ENCODE results near the gene CCDC134. TPM values are rescaled to one million over a fixed set of nuclear protein-coding genes. Genes with fewer than 3 reads are reported as not detected.

The CCDC134 gene
- total RNA-seq, 1 donor from 2014 or later, result 24.2 TPM

- no peaks in the 10 kb centered on the region for H3K36me3 Mint-ChIP-seq (ENCODE audit: insufficient read depth)
- H3K9me3 Mint-ChIP-seq (ENCODE audit: low read depth), result no peaks in the 10 kb centered on the region
- no peaks in the 10 kb centered on the region for H3K27me3 Mint-ChIP-seq
- no peak for TF ChIP-seq CTCF (IDR thresholded peaks at IDR 0.05; ENCODE audit: unreplicated experiment)
- H3K4me3 Mint-ChIP-seq (ENCODE audit: low read depth), result no peak overlapping the region
- H3K4me1 Mint-ChIP-seq (ENCODE audit: low read depth), result peaks cover 11% of the 10 kb centered on the region
- peak overlapping the region; percentile 69 for H3K27ac Mint-ChIP-seq
- DNase-seq (ENCODE audit: low spot score, unreplicated experiment), result no peak
Measured at GRCh38 chr22:41828516-41828915, 28.0 kb downstream of the CCDC134 start.

- Mint-ChIP-seq H3K27ac (peak overlapping the region; percentile 50), H3K9me3 (ENCODE audit: low read depth) (no peaks in the 10 kb centered on the region), H3K4me1 (ENCODE audit: low read depth) (peaks cover 19% of the 10 kb centered on the region), H3K36me3 (ENCODE audit: insufficient read depth) (no peaks in the 10 kb centered on the region), H3K27me3 (no peaks in the 10 kb centered on the region), H3K4me3 (ENCODE audit: low read depth) (no peak overlapping the region)
- DNase-seq (ENCODE audit: low spot score, unreplicated experiment), result no peak
- TF ChIP-seq CTCF (IDR thresholded peaks at IDR 0.05; ENCODE audit: unreplicated experiment), result no peak
Measured at GRCh38 chr22:41830174-41830573, 29.7 kb downstream of the CCDC134 start.

GRCh38 chr22:41831383-41831782 is 30.9 kb downstream of the CCDC134 start:
- no peaks in the 10 kb centered on the region for H3K9me3 Mint-ChIP-seq (ENCODE audit: low read depth)
- H3K27me3 Mint-ChIP-seq, result no peaks in the 10 kb centered on the region
- DNase-seq (ENCODE audit: low spot score, unreplicated experiment), result no peak
- H3K4me3 Mint-ChIP-seq (ENCODE audit: low read depth), result peak overlapping the region; percentile 85
- H3K27ac Mint-ChIP-seq, result peak overlapping the region; percentile 98
- peaks cover 6% of the 10 kb centered on the region for H3K36me3 Mint-ChIP-seq (ENCODE audit: insufficient read depth)
- TF ChIP-seq CTCF (IDR thresholded peaks at IDR 0.05; ENCODE audit: unreplicated experiment), result no peak
- H3K4me1 Mint-ChIP-seq (ENCODE audit: low read depth), result peaks cover 22% of the 10 kb centered on the region

GRCh38 chr22:41831828-41832552 is 31.5 kb downstream of the CCDC134 start:
- H3K4me3 Mint-ChIP-seq (ENCODE audit: low read depth), result peak overlapping the region; percentile 85
- peak overlapping the region; percentile 98 for H3K27ac Mint-ChIP-seq
- H3K27me3 Mint-ChIP-seq, result no peaks in the 10 kb centered on the region
- no peak for TF ChIP-seq CTCF (IDR thresholded peaks at IDR 0.05; ENCODE audit: unreplicated experiment)
- peaks cover 24% of the 10 kb centered on the region for H3K4me1 Mint-ChIP-seq (ENCODE audit: low read depth)
- H3K36me3 Mint-ChIP-seq (ENCODE audit: insufficient read depth), result peaks cover 12% of the 10 kb centered on the region
- DNase-seq (ENCODE audit: low spot score, unreplicated experiment), result no peak
- H3K9me3 Mint-ChIP-seq (ENCODE audit: low read depth), result no peaks in the 10 kb centered on the region

GRCh38 chr22:41832553-41833368 is 32.3 kb downstream of the CCDC134 start, which contains the start of gene SREBF2:
Gene SREBF2, plus strand, starts transcription at chr22:41833105. Its CDS starts 166 bp downstream, at chr22:41833271.
- no peaks in the 10 kb centered on the region for H3K9me3 Mint-ChIP-seq (ENCODE audit: low read depth)
- peaks cover 24% of the 10 kb centered on the region for H3K4me1 Mint-ChIP-seq (ENCODE audit: low read depth)
- TF ChIP-seq CTCF (IDR thresholded peaks at IDR 0.05; ENCODE audit: unreplicated experiment), result no peak
- no peaks in the 10 kb centered on the region for H3K27me3 Mint-ChIP-seq
- DNase-seq (ENCODE audit: low spot score, unreplicated experiment), result peak; percentile 98
- peak within 1 kb of the TSS; percentile 98 for H3K27ac Mint-ChIP-seq
- peaks cover 13% of the 10 kb centered on the region for H3K36me3 Mint-ChIP-seq (ENCODE audit: insufficient read depth)
- H3K4me3 Mint-ChIP-seq (ENCODE audit: low read depth), result peak within 1 kb of the TSS; percentile 98
